Effector CD4-positive, alpha-beta T cell (primary cell): ENCODE measurements around the gene FES.
"Not testable (repeated sequence)": the region's sequence is repeated elsewhere in the genome, so short reads cannot be mapped to it uniquely, and the experiment has no call there.

ENCODE experiments used
- DNase-seq: peaks from one replicate; pipeline ENCODE4 v3.0.0-alpha.2; 2020

FES gene

DNA sequence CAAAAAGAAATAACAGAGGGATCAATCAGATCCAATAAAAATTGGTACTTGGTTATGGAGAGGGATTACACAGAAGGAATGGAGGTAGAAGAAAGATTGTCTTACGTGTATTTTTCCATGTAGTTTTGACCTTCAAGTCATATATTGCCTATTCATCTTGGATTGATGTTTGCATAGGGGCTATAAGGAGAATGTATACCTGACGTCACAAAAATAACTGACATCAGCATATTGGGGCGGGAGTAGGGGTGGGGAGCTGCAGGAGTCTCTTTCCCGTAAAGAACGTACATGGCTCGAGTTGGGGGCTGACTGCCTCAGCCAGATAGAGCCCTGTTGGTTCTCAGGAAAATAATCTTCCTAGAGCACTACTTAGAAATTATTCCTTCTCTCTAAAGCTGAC is 21.8 kb upstream of the FES start:
- DNase-seq: no peak

DNA sequence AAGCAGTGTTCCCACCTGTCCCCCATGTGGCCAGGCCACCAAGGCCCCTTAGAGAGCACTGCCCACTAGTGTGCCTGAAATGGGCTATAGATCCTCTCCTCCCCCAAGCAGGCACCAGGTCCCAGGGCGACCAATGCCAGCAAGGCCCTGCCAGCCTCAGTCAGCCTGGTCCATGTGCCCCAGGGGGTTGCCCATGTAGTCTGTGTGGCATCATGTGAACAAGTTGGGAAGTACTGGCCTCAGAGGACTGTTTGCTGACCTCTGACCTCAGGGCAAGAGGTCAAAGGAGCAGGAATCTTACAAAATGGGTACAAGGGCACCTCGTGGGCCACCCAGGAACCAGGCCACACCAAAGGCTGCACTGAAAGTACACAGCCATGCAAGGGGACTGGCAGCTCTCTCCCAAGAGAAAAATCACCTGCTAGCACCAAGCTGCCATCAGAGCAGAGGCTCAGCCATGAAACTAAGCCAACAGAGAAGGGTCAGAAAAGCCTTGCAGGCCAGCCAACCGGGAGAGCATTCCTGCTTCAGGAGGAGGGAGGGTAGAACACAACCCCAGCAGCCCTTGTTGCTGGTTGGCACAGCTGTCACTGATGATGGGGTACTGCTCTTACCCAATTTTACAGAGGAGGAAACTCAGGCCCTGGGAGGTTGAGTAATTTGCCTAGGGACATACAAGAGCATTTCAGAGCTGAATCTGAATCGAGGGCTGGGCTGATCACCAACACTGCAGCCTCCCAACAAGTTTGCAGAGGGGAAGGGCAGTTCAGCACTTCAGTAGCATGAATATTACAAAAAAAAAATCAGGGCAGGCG is 21.1 kb upstream of the FES start:
- DNase-seq: no peak

DNA sequence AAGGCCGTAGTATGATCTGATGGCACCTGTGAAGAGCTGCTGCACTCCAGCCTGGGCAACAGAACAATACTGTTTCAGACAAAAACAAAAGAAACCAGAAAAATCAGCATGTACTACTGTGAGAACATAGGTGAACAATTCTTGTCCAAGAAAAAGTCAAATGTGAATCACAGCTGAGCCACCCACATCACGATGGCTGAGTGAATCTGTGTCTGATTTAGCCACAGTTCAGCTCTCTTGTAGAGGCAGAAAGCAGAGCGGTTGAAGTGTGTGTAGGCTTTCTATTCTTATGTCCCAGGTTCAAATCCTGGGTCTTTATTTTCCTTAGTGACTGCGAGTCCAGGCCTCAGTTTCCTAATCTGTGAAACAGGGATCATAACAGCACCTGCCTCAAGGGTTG is 20.3 kb upstream of the FES start:
- no peak for DNase-seq

DNA sequence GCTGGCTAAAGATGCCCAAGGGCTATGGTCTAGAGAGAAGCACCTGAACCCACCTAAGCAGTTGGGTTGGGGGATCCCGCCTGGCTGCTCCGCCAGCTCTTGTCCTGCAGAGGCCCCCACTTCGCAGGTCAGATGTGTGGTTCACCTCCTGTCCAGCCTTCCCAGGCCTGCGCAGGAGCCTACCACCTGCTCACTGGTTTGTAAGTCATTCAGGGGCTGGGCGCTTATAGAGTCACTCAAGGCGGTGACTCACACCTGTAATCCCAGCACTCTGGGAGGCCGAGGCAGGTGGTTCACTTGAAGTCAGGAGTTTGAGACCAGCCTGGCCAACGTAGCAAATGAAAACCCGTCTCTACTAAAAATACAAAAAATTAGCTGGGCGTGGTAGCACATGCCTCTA is 19.8 kb upstream of the FES start:
- no peak for DNase-seq

DNA sequence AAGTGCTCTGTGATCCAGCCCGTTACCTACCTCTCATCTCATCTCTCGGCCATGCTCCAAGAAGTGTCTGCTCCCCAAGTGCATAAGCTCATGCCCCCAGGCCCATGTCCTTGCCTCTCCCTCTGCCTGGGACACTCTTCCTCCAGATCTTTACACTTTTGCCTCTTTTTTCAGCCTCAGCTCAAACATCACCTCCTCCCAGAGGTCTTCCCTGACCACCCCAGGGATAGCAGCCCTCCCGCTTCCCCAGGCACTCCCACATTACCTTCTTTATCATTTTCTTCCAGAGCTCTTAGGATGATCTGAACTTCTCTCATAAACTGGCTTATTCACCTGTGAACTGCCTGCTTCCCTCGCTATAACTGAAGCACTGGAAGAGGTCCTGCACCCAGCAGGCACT is 18.6 kb upstream of the FES start:
- no peak for DNase-seq

DNA sequence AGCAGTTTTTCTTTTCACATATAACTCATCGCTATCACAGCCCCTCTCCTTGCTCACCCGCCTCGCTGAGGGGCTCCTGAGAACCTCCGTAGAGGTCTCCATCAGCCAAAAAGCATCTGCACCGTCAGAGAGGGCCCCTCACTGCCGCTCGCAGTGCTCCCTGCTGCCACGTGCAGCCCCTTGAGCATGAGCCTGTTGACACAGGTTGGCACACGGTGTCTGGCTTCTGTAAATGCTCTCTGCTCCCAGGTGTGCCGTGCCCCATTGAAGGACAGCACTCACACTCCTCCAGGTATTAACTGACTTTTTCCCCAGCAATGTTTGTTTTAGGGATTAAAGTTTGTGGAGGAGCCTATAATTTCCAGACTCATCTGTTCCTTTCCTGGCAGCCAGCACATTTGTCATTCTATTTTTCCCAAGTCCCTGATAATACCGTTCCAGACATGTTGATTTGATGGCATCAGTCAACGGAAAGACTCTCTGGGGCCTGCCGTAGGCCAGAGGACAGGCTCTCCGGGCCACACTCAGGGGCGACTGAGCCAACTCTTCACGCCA is 18.1 kb upstream of the FES start:
- DNase-seq: no peak

DNA sequence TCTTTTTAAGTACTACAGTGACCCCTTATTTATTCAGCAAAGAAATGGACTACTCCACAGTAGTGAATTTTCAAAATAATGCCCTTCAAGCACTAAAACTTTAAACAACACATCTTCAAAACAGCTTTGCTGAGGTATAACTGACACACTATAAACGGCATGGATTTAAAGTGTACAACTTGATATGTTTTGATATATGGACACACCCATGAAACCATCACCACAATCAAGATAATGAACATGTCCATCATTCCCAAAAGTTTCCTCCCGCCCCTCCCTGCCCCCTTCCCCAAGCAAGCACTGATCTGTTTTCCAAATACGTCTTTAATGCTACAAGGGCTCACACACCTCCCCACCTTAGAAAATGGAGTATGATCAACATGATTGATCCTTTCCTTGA is 17.5 kb upstream of the FES start:
- no peak for DNase-seq

DNA sequence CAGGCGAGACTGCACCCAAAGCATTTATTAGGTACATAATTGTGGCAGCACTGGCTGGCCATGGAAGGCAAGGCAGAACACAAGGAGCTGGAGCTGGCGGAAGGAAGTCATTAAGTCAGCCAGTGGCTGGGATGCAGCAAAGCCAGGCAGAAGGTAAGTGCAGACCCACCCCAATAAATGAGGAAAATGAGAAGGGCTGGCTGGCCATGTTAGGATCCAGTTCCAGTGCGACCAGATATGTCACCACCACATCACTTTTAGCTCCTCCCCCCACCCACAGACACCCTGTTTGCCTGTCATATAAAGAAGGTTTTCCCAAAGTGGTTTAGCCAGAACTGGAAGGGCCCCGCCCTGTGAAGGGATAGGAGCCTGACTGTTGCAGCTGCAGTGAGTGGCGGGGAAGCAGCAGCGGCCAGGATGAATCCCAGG is 16.0 kb upstream of the FES start, which contains the start of gene FURIN:
FURIN (plus strand) TSS at position 328 of the 429 bp plus-strand sequence. CDS start 7,153 bp downstream, outside the sequence.
- no peak for DNase-seq

DNA sequence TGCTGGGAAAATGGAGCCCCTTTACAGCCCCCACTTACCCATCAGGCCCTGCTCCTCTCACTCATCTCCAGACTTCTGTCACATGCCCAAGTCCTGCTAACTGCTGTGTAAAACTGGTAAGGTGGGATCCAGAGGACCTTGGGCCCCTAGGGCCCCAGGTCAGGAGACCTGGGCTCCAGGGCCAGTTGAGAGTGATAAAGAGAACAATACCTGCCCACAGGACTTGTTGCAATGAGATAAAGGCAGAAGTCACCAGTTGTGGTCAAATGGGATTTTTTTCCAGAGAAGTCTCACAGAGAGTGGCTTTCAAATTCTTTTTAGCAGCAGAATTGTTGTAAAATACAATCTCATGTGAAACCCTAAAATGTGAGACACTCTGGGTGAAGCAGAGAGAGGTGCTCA is 15.2 kb upstream of the FES start:
- DNase-seq: no peak

DNA sequence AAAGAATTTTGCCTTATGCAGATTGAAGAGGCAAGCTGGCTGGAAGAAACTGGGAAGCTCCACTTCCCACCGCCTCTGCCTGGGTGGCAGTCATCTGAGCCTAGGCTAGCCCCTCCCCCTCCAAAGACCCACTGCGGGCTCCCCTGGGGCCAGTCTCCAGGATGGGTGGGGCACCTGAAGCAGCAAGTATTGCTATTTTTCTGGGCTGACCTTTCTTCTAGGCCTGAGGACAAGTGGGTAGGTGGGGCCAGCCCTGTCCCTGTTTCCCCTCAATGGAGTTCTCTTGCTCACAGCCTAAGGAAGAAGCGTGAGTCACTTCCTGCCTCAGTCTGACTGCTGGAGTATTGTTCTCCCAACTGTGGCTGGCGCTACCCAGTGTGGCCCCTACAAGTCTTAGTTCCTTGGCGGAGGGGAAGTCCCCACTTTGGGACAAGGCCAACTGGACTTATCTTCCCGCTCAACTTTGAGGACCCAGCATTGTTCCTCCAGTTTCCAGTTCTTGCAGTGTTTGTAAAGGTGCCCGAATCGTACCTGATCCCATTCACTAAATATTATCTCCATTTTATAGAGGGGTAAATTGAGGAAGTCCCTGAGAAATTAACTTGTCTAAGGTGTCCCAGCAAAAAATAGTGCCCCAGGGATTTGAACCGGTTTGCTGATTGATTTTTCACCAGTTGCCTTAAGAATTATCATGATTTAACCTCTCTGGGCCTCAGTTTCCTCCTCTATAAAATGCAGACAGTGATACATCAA is 14.5 kb upstream of the FES start:
- peak; percentile 41 for DNase-seq

DNA sequence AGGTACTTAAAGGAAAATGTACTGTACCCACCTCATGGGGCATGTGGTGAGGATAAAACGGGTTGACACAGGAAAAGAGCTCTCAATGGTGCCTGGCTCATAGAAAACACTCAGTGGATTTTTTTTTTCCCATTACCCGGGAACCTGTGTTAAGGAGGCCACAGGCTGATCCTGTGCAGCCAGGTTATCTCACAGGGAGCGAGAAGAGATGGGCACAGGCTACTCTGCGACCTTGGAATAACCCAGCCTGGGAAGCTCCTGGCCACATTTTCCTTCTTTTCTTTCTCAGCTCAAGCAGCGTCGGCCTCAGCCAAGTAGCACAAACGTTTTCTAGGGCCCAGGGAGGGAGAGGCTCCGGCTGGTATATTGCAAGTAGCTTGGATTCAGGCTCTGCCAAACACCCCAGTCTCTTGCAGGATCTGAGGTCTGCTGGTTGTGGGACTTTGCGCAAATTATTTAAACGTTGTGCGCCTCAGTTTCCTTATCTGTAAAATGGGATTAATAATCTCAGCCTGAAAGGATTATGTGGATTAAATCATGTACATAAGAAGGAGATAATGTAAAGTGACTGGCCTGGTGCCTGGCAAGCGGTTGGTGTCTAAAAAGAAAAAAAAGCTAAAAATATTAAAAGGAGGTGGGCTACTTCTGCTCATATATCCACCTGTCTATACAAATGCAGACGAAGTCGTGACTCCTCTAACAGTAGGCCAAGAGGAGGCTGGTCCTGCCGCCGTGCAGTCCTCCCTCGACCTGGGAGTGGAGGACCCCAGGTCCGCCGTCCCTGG is 13.8 kb upstream of the FES start:
- no peak for DNase-seq

DNA sequence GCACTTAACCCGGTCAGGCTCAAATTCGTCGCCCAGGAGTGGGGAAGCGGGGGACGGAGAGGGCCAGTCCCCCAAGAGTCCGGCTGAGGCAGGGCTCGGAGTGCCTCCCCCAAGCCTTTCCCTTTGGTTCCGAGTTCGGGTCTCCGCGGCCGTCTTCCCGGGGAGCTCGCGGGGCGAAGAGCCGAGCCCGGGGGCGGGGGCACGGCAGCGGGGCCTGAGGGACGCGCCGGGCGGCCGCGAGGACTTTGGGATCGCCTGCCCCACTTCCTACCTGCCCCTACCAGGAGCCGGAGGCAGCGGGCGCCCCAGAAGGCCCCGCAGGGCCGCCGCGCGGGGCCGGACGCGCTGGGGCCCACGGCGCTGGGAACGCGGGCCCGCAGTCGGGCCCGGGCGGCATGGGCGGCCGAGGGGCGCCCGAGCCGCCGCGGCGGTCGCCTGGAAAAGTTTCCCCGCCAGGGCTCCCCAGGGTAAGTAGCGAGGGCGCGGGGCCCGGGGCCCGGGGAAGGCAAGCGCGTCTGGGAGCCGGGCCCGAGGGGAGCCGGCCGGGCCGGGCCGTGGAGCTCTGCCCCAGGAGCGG is 13.1 kb upstream of the FES start:
- no peak for DNase-seq

DNA sequence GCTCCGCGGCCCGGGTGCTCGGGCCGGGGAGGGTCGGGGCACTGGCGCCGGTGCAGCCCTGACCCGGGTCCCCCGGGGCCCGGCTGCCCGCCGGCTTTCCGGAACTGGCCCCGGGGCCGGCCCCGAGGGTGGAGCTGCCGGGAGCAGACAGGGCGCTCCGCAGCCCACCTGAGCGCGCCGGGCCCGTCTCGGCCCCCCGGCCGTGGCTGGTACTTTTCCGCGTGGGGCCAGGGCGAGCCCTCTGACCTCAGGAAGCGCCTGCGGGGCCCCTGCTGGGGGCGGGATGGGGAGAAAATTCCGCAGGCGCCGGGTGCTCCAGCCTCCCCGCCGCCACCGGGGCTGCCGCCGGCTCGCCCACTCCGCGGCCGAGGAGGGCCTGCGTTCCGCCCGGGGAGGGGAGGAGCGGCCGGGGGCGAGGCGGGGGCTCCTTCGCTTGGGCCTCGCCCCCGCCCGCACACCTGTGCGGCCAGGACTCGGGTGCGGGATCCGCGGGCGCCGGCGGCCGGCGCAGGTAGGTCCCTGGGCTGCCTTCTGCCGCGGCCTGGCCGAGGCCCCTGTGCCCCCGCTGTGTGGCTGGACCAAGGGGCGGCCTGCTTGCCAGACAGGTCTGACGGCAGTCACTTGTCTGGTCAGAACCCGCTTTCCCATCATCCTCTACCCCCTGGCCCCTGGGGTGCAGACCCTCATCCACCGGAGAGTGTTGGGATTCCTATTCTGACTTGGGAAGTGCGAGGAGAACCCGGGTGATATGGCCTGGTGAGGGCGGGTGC is 12.4 kb upstream of the FES start:
- no peak for DNase-seq

DNA sequence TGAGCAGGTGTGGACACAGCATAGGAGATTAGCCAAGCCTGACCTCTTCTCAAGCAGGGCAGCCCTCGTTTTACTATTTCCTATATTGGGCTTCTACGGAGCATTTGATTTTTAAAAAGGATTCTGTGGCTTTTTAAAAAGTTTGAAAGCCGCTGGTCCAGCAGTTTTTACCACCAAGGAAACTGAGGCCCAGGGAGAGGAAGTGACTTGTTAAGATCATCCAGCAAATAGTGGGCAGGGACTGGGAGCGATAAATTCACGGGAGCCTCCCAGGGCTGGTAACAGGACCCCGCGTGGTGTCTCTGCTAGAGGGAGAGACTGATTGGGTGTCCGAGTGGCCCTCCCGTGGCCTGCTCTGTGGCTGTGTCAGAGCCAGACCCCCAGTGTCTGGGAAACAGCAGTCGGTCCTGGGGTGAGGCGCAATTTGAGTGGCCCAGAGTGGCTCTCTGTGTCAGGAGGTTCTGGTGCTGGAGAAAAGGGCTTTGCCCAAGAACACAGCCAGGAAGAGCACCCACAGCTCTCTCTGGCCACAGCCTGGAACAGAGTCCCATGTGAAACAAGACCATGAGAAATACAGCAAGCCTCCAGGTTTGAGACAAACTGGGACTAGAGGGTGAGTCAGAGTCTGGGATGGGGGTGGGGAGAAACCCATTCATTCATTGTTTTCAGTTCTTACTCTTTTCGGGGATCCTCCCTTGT is 11.7 kb upstream of the FES start:
- no peak for DNase-seq

DNA sequence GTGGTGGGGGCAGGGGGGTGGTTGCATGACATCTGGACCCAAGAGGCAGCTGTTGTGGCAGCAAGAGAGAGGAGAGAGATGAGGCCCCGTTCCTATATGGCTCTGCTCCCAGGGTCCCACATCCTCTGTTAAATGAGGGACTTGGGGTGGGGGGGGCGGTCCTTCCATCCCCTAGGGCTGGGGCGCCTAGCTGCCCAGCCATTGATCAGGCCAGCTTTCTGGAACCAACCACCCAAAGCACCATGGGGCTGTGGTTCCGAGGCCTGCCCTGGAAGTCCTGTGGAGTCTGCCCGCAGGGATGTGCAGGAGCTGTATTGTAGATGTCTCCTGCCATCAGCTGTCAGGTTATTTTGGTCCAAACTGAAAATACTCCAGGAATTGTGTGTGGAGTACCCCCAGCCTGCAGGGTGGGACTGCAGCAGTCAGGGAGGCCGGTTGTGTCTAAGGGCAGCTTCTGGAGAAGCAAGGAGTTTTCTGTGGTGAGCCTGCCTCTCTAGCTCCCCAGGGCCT is 10.8 kb upstream of the FES start:
- DNase-seq: no peak

DNA sequence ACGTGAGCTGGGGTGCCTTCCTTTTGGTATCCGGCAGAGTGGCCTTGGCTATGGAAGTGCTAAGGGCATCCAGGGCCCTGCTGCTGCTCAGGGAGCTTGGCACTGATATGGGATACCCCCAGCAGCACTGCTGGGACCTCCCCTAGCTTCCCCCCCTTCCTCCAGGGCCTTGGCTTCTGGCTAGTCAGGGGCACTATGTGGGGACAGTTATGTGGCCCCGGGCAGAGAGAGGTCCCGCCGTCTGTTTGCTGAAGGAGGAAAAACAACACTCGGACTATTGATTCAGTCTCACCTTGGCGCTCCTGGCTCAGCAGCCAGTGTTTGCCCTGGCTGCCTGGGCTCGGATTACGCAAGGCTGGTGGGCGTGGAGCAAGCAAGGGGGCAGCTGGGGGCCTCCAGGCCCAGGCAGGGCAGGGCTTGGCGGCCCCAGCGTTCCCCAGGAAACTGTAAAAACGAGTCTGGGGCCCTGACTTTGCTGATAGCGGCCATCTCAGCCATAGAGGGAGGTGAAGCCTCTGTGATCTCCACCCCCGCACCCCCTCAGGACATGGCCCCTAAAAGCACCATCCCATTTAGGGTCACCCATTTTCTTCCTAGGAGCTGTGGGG is 10.2 kb upstream of the FES start:
- DNase-seq: no peak

DNA sequence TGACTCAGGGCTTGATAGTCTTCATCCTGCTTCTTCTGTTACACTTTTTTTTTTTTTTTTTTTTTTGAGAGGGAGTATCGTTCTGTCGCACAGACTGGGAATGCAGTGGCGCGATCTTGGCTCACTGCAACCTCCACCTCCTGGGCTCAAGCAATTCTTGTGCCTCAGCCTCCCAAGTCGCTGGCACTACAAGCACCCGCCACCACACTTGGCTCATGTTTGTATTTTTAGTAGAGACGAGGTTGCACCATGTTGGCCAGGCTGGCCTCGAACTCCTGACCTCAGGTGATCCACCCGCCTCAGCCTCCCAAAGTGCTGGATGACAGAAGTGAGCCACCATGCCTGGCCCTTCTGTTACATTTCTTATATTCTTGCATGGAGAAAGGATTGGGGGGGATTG is 9.3 kb upstream of the FES start:
- DNase-seq: not testable (repeated sequence)

DNA sequence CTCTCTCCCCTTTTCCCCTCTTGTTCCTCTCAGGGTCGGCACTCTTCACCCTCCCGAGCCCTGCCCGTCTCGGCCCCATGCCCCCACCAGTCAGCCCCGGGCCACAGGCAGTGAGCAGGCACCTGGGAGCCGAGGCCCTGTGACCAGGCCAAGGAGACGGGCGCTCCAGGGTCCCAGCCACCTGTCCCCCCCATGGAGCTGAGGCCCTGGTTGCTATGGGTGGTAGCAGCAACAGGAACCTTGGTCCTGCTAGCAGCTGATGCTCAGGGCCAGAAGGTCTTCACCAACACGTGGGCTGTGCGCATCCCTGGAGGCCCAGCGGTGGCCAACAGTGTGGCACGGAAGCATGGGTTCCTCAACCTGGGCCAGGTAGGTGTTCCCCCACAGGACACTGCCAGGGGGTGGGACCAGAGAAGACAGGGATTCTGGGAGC is 8.7 kb upstream of the FES start:
- no peak for DNase-seq

DNA sequence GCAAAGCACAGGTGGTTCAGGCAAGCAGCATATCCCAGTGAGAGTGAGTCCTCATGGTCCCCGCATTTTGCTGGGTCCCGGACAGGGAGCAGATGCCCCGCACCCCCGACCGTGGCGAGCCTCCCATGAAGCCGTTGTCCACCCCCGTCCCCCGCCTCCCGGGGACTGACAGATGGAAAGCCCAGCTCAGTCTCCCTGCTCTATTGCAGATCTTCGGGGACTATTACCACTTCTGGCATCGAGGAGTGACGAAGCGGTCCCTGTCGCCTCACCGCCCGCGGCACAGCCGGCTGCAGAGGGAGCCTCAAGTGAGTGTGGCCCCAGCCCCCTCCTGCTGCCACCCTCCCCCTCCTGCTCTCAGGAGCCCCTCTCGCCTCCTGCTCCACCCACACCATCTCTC is 8.3 kb upstream of the FES start:
- no peak for DNase-seq

DNA sequence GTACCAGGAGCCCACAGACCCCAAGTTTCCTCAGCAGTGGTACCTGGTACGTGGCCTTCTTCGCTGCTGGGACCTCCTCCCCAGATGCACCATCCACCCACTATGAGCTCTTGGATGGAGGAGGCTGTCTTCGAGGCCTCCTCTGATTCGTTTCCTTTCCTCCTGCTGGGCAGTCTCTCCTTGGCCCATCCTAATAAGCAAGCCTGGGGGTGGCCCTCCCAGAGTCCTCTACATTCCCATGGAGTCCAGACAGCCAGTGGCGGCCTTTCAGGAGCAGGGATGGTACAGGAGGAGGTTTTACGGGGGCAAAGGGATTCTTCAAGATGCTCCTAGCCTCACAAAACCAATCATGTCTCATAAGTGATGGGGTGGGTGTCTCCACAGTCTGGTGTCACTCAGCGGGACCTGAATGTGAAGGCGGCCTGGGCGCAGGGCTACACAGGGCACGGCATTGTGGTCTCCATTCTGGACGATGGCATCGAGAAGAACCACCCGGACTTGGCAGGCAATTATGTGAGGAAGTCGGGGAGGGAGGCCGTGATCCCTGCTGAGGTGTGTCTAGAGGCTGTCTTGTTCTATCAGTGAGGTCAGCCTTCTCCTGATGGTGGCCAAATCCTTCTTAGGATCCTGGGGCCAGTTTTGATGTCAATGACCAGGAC is 7.7 kb upstream of the FES start:
- DNase-seq: no peak
